Suprapubic skin (tissue), 4 donors: ENCODE data around the gene PROX2.

ENCODE experiments used
- CTCF ChIP-seq, 2 donors: fragments of 200-600 bp in 1 of 2; fragments of 450-650 bp in 1 of 2; sonication (generic) in 1 of 2; IDR thresholded peaks; one replicate each; pipeline ENCODE4 v1.5.1; 2016 to 2019; ENCODE audit warnings: antibody characterized with exemption in 2 of 2, mild to moderate bottlenecking in 1 of 2, moderate library complexity in 1 of 2
- EP300 ChIP-seq: sonication (generic); formaldehyde crosslinking; IDR thresholded peaks from one replicate; pipeline ENCODE4 v1.6.1; 2017; ENCODE audit warnings: antibody characterized with exemption
- POLR2A ChIP-seq, 2 donors: fragments of 450-650 bp; IDR thresholded peaks; one replicate each; pipeline ENCODE4 v1.6.1; 2017; ENCODE audit warnings: antibody characterized with exemption in 2 of 2, mild to moderate bottlenecking in 2 of 2, moderate library complexity in 2 of 2
- POLR2AphosphoS5 ChIP-seq, 3 donors: sonication (generic); formaldehyde crosslinking; IDR thresholded peaks; one replicate each; pipeline ENCODE4 v1.6.1; 2017; ENCODE audit warnings: antibody characterized with exemption in 3 of 3

DNA sequence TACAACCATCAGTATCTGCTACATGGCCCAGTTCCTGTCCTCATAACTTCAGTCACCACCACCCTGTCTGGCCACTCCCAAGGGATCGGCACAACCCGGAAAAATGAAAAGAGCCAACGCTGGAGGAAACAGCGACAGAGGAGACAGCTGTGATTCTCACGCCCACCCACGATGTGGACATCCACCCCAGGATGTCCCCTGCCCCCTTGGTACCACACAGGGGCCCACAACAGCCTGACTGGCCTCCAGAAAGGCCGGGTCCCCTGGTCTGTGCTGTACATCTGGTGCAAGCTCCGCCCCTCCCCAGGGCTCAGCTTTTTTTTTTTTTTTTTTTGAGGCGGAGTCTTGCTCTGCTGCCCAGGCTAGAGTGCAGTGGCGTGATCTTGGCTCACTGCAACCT, 34.6 kb upstream of the PROX2 start:
- TF ChIP-seq CTCF (IDR thresholded peaks at IDR 0.05), result no peak
- no peak for TF ChIP-seq POLR2AphosphoS5 (IDR thresholded peaks at IDR 0.05)
- no peak for TF ChIP-seq POLR2A (IDR thresholded peaks at IDR 0.05)
- no peak for TF ChIP-seq EP300
